NCI-H69 (cell line): Measurements from ENCODE around the gene ZMAT2.
"Not testable (repeated sequence)": the region's sequence is repeated elsewhere in the genome, so short reads cannot be mapped to it uniquely, and the experiment has no call there.

ENCODE experiments used
- DNase-seq: peaks from one replicate; lab custom pipeline; 2025; lab: John Stamatoyannopoulos, UW

ZMAT2 gene

DNA sequence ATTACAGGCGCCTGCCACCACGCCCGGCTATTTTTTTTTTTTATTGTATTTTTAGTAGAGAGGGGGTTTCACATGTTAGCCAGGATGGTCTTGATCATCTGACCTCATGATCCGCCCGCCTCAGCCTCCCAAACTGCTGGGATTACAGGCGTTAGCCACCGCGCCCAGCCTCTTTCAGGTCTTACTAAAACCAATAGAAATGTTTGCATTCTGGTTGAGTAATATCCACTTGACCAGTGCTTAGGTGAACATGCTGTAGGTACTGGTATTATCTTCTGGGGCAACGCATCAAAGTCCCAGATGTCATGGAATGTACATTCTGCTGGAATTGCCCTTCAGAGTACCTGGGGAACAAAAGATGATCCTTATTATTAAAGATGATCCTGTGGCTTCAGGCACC is 8.5 kb downstream of the ZMAT2 start:
- not testable (repeated sequence) for DNase-seq

DNA sequence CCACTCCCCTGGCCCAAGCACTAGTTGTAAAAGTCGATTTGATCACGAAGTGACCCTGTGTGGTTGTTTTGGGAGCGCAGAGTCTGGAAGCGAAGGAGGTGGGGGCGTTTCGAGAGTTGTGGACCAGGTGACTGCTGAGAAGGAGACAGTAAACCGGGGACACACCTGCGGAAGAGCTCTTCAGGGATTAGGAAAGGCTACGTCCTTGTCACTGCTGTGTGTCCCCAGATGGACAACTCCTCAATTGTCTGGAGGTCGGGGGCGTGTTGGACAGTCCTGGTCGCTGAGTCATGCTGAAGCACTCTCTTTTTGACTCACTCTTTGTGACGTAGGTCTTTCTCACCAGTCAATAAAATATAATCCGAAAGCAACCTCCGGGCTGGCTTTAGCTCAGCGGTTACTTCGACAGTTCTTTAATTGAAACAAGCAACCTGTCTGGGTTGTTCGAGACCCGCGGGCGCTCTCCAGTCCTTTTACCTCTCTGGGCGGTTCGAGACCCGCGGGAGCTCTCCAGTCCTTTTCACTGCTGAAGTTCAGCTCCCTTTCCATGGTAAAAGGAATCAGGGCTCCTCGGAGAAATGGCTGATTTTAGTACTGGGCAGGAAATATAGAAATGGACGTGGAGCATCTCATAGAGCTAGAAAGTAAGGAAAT is 10.8 kb downstream of the ZMAT2 start:
- DNase-seq = peak; percentile 96

DNA sequence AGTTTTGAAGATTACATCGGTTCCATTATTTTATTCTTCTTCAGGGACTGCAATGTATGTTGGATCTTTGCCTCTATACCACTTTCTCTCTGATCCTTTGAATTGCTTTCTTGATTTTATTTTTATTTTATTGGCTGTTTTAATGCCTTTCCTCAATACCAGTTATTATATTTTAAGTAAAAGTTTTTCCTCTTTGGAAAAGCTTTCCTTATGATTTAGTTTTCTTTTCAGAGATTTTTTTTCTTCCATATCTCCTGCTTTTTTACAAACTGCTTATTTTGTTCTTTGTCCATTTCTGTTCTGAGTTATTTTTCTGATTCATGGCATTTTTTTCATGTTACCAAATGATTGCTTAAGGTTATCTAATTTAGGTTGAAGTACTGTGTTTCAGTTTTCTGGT is 11.5 kb downstream of the ZMAT2 start:
- no peak for DNase-seq

DNA sequence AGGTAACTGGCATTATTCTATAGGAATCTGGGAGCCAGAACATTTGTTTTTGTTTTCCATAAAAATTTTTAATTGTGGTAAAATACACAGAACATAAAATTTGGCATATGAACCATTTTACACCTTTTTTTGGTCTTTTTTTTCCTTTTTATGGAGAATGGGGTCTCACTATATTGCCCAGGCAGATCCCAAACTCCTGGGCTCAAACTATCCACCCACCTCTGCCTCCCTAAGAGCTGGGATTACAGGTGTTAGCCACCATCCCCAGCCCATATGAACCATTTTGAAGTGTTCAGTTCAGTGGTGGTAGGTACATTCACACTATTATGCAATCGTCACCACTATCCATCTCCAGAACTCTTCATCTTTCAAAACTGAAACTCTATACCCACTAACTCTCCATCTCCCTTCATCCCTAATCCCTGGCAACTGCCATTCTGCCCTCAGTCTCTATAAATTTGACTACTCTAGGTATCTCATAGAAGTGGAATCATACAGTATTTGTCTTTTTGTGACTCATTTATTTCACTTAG is 13.4 kb downstream of the ZMAT2 start:
- no peak for DNase-seq

DNA sequence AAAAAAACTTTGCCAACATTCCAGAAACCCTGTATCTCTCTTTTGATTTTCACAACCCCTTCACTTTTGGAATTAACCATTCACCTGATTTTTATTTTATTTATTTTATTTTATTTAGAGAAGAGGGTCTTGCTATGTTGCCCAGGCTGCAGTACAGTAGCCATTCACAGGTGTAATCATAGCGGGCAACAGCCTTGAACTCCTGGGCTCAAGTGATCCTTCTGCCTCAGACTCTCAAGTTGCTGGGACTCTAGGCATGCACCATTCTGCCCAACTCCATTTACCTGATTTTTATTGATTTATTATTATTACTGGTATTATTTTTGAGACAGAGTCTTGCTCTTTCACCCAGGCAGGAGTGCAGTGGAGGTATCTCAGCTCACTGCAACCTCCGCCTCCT is 16.0 kb downstream of the ZMAT2 start:
- DNase-seq = not testable (repeated sequence)

DNA sequence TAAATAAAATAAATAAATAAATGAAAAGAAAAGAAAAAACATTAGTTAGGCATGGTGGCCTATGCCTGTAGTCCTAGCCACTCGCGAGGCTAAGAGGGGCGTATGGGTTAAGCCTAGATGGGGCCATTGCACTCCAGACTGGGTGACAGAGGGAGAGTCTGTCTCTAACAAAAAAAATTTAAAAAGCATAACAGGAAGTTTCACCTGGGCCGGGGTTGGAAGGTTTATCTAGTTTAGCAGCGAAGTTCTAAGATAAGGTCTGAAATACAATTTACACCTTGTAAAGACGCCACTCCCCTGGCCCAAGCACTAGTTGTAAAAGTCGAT is 18.0 kb downstream of the ZMAT2 start:
- DNase-seq = no peak

DNA sequence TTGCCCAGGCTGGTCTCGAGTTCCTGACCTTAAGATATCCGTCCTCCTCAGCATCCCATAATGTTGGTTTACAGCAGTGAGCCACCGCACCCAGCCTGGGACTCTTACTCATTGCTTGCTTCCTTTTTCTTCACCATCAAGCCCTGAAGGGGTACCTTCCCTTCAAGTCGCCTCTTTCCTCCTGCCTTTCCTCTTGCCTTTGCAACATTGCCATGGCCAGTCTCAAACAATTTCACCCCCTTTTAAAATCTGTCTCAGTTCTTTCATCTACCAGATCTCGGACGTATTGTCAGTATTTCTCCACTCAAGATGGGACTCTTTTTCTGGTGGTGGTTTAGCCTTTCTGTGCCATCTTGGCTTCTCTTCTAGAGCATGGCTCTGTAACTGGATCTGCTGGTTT is 20.5 kb downstream of the ZMAT2 start:
- DNase-seq = peak; percentile 45

DNA sequence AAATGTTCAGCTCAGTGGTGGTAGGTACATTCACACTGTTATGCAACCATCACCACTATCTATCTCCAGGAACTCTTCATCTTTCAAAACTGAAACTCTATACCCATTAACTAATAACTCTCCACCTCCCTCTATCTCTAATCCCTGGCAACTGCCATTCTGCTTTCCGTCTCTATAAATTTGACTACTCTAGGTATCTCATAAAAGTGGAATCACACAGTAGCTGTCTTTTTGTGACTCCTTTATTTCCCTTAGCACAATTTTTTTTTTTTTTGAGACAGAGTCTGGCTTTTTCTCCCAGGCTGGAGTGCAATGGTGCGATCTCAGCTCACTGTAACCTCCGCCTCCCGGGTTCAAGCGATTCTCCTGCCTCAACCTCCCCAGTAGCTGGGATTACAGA is 21.1 kb downstream of the ZMAT2 start:
- DNase-seq = not testable (repeated sequence)

DNA sequence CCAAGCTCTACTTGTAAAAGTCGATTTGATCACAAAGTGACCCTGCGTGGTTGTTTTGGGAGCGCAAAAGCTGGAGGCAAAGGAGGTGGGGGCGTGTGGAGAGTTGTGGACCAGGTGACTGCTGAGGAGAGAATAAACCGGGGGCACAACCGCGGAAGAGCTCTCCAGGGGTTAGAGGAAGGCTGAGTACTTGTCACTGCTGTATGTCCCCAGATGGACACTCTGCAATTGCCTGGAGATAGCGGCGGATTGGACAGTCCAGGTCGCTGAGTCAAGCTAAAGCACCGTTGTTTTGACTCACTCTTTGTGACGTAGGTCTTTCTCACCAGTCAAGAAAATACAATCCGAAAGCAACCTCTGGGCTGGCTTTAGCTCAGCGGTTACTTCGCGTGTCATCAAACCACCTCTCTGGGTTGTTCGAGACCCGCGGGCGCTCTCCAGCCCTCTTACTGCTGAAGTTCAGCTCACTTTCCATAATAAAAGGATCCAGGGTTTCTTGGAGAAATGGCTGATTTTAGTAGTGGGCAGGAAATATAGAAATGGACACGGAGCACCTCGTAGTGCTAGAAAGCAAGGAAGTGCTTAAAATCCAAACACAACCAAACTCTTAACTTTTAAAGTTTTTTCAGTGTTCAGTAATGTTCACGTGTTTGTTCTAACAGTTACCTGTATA is 25.7 kb downstream of the ZMAT2 start:
- peak; percentile 95 for DNase-seq

DNA sequence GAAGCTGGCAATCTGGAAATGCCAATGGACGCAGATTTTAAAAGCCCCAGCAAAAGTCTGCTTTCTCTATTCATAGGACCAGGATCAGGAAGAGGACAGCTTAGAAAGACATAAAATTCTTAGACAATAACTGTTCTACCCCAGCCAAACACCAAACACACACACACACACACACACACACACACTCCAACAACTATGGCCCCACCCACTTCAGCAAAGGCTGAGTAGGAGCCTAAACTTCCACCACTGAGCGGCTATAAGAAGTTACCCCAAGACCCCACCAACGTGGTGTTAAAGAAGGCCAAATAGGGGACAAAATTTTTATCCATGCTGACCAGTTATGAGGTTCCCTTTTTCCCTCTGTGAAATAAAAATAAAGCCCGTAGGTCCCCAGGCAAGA is 32.9 kb downstream of the ZMAT2 start:
- DNase-seq = no peak

DNA sequence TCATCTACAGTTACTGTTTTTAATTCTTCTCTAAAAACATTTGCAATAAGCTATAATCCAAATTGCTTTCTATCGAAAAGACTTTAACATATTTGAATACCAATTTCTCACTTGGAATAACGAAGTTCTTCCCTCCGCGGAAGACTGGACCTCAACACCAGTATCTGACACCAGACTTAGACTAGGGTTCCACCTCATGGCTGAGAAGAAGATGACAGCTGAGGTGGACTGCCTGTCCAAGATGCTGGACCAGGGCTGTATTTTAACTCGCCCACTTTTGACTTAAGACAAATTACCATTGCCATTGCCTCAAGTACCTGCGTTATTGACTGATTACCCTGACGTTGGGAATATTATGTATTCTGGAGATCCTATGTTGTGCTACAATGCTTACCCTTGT is 34.1 kb downstream of the ZMAT2 start:
- DNase-seq = peak; percentile 41

DNA sequence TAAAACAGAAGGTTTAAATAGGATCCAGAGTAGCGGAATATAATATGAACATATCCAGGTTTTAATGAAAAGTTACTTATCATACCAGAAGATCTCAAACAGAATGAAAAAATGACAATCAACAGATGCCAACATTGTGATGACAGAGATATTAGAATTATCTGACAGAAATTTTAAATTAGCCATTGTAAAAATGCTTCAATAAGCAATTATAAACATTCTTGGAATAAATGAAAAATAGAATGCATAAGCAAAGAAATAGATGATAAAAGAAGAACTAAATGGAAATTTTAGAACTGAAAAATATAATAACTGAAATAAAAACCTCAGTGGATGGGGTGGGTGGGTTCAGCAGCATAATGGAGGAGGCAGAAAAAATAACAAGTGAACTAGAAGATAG is 37.2 kb downstream of the ZMAT2 start:
- no peak for DNase-seq

DNA sequence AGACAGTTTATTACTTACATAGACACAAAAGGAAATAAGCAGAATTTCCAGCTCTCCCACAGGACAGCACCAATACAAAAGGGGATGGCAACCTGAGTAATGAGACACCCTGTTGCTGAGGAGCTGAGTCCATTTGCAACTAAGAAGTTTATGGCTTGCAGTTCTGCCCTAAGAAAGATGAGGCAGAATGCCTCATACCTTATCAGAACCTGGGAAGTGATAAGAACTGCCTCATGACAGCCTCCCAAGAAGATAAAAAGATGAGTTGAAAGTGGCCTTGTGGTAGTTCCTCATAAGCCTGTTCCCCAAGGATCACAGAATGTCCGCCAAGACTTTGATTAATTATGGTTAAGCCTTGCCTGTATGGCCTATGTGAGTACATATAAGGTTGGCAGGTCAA is 41.7 kb downstream of the ZMAT2 start:
- DNase-seq = no peak

DNA sequence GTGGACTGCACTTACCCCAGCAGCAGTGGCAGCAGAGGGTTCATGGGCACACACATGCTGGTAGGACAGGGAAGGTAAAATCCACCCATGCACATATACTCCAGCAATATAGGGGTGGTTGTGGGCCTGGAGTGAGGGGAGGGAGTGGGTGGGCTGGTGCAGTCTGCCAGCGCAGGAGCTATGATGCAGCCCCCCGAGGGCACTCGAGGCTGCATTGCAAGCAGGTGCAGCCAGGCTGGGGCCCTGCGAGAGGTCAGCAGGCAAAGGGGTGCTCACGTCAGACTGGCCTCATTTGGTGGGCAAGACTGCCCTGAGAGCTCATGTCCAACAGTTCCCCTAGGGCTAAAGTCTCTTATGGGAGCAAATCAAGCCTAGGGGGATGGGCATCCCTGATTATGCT is 53.3 kb downstream of the ZMAT2 start:
- DNase-seq = no peak
